GM23338 (cell line): ENCODE results near the gene KATNAL2. TPM values are rescaled to one million over a fixed set of nuclear protein-coding genes. Genes with fewer than 3 reads are reported as not detected.

Source experiments
- ATAC-seq: fragments of 200-7000 bp; cut with Tn5 transposase; 3 replicates; pipeline ENCODE4 v1.9.1; 2020
- DNase-seq: peaks from one replicate; pipeline ENCODE4 v3.0.0-alpha.2; 2015; ENCODE audit warnings: low spot score
- H2AFZ ChIP-seq: fragments of 200-600 bp; sonication (generic); 2 replicates; pipeline ENCODE4 v1.8.0; 2016; ENCODE audit warnings: antibody characterized with exemption, mild to moderate bottlenecking, moderate library complexity
- H3F3A ChIP-seq: fragments of 200-600 bp; sonication (generic); replicated peaks from 2 replicates; pipeline ENCODE4 v1.8.0; 2017; ENCODE audit warnings: antibody characterized with exemption, mixed run types, low read depth
- H3K27ac ChIP-seq: fragments of 200-600 bp; sonication (generic); 2 replicates; pipeline ENCODE4 v1.6.1; 2016; ENCODE audit warnings: low read depth
- H3K27me3 ChIP-seq: fragments of 200-600 bp; sonication (generic); 2 replicates; pipeline ENCODE4 v1.8.0; 2016; ENCODE audit warnings: mild to moderate bottlenecking, mixed run types, moderate library complexity; ENCODE audit not compliant: insufficient read depth
- H3K36me3 ChIP-seq: fragments of 200-600 bp; sonication (generic); 2 replicates; pipeline ENCODE4 v1.8.0; 2016; ENCODE audit warnings: mild to moderate bottlenecking; ENCODE audit not compliant: insufficient read depth
- H3K4me1 ChIP-seq: fragments of 200-600 bp; sonication (generic); 2 replicates; pipeline ENCODE4 v1.8.0; 2016; ENCODE audit warnings: mild to moderate bottlenecking, moderate library complexity; ENCODE audit not compliant: insufficient read depth
- H3K4me2 ChIP-seq: fragments of 200-600 bp; sonication (generic); 2 replicates; pipeline ENCODE4 v1.7.1; 2017; ENCODE audit warnings: mixed run types
- H3K4me3 ChIP-seq: fragments of 200-600 bp; sonication (generic); 2 replicates; pipeline ENCODE4 v1.6.1; 2016; ENCODE audit warnings: mixed run types
- H3K79me2 ChIP-seq: fragments of 200-600 bp; sonication (generic); replicated peaks from 2 replicates; pipeline ENCODE4 v1.8.0; 2017; ENCODE audit warnings: mild to moderate bottlenecking; ENCODE audit not compliant: insufficient read depth
- H3K9me2 ChIP-seq: fragments of 200-600 bp; sonication (generic); 2 replicates; pipeline ENCODE4 v1.8.0; 2017; ENCODE audit not compliant: insufficient read depth
- H4K20me1 ChIP-seq: fragments of 200-600 bp; sonication (generic); replicated peaks from 2 replicates; pipeline ENCODE4 v1.8.0; 2017; ENCODE audit warnings: mild to moderate bottlenecking; ENCODE audit not compliant: insufficient read depth
- H3K27ac Mint-ChIP-seq: 2 replicates; pipeline ENCODE4 v1.8.0; 2020; ENCODE audit warnings: inconsistent platforms, mild to moderate bottlenecking, moderate library complexity, mixed read lengths
- H3K27me3 Mint-ChIP-seq: 3 replicates; pipeline ENCODE4 v1.8.0; 2022; ENCODE audit warnings: low read depth, mild to moderate bottlenecking, moderate library complexity, mixed read lengths, inconsistent platforms; ENCODE audit not compliant: insufficient read depth, poor library complexity
- H3K36me3 Mint-ChIP-seq: 3 replicates; pipeline ENCODE4 v1.8.0; 2021; ENCODE audit warnings: low read depth, mild to moderate bottlenecking, inconsistent platforms, moderate library complexity, mixed read lengths
- H3K4me1 Mint-ChIP-seq: 3 replicates; pipeline ENCODE4 v1.8.0; 2020; ENCODE audit warnings: mild to moderate bottlenecking, inconsistent platforms, mixed read lengths
- H3K4me3 Mint-ChIP-seq: 3 replicates; pipeline ENCODE4 v1.8.0; 2021; ENCODE audit warnings: moderate library complexity, mild to moderate bottlenecking, inconsistent platforms, mixed read lengths
- H3K9me3 Mint-ChIP-seq: 3 replicates; pipeline ENCODE4 v1.8.0; 2020; ENCODE audit warnings: moderate library complexity, mild to moderate bottlenecking, inconsistent platforms, mixed read lengths
- CREB1 ChIP-seq: fragments of 250-450 bp; sonication (Bioruptor Pico); IDR thresholded peaks from 2 replicates; pipeline ENCODE4 v1.5.0; 2020; ENCODE audit warnings: low read depth, mild to moderate bottlenecking, moderate library complexity
- CTCF ChIP-seq, 2 experiments: fragments of 200-600 bp in 1 of 2; sonication (generic) in 1 of 2; conservative IDR thresholded peaks; 2 replicates each; pipeline versions ENCODE4 v1.5.1 to v1.6.1; 2016 to 2017; ENCODE audit warnings: antibody characterized with exemption in 2 of 2, low read depth in 2 of 2, mild to moderate bottlenecking in 2 of 2, moderate library complexity in 1 of 2
- ETS1 ChIP-seq: IDR thresholded peaks from 2 replicates; pipeline ENCODE4 v1.6.1; 2016; ENCODE audit warnings: antibody characterized with exemption
- EZH2 ChIP-seq: fragments of 200-600 bp; sonication (generic); IDR thresholded peaks from one replicate; pipeline ENCODE4 v1.8.0; 2017; ENCODE audit warnings: antibody characterized with exemption, mild to moderate bottlenecking, low read depth; ENCODE audit not compliant: unreplicated experiment
- EZH2phosphoT487 ChIP-seq: fragments of 200-600 bp; sonication (generic); IDR thresholded peaks from one replicate; pipeline ENCODE4 v1.8.1; 2018; ENCODE audit warnings: antibody characterized with exemption; ENCODE audit not compliant: unreplicated experiment
- JUNB ChIP-seq: IDR thresholded peaks from one replicate; pipeline ENCODE4 v1.6.1; 2016; ENCODE audit warnings: antibody characterized with exemption; ENCODE audit not compliant: unreplicated experiment
- NANOG ChIP-seq: IDR thresholded peaks from 2 replicates; pipeline ENCODE4 v1.6.1; 2016; ENCODE audit warnings: antibody characterized with exemption, borderline replicate concordance
- POLR2AphosphoS5 ChIP-seq: IDR thresholded peaks from 2 replicates; pipeline ENCODE4 v1.6.1; 2016; ENCODE audit warnings: antibody characterized with exemption, low read depth
- REST ChIP-seq: IDR thresholded peaks from one replicate; pipeline ENCODE4 v1.6.1; 2018; ENCODE audit warnings: antibody characterized with exemption; ENCODE audit not compliant: unreplicated experiment
- STAT1 ChIP-seq: IDR thresholded peaks from one replicate; pipeline ENCODE4 v1.6.1; 2016; ENCODE audit warnings: antibody characterized with exemption; ENCODE audit not compliant: unreplicated experiment
- ZNF114 ChIP-seq: fragments of 250-450 bp; sonication (Bioruptor Pico); IDR thresholded peaks from 2 replicates; pipeline ENCODE4 v1.5.0; 2020; ENCODE audit warnings: mild to moderate bottlenecking, moderate library complexity
- ZNF331 ChIP-seq: fragments of 250-450 bp; sonication (Bioruptor Pico); IDR thresholded peaks from 2 replicates; pipeline ENCODE4 v1.5.0; 2020; ENCODE audit warnings: low read depth, mild to moderate bottlenecking, moderate library complexity
- ZNF462 ChIP-seq: fragments of 250-450 bp; sonication (Bioruptor Pico); IDR thresholded peaks from 2 replicates; pipeline ENCODE4 v1.5.0; 2020; ENCODE audit warnings: mild to moderate bottlenecking, moderate library complexity
- polyA plus RNA-seq: library from polyadenylated mRNA; unstranded; fragments of >200 nt; fragmentation: Nextera tagmentation; extraction: Ambion mirVana; gene quantifications from 2 replicates; pipeline ENCODE4 v1.2.1, GENCODE V29; 2016
- total RNA-seq: library from RNA; depleted of rRNA; stranded (reverse); fragments of >200 nt; shearing (Covaris generic); gene quantifications from 2 replicates; pipeline ENCODE4 v1.2.3, GENCODE V29; 2014

Gene KATNAL2
- total and polyA plus RNA-seq, 2 experiments from 2014 or later: 11.8 TPM

- Mint-ChIP-seq H3K4me3 (no peak overlapping the region), H3K4me1 (no peaks in the 10 kb centered on the region), H3K27ac (no peak overlapping the region), H3K36me3 (peaks cover 90% of the 10 kb centered on the region), H3K27me3 (peaks cover 9% of the 10 kb centered on the region), H3K9me3 (peaks cover 62% of the 10 kb centered on the region)
- no peak overlapping the region for H3K4me3 ChIP-seq
- peaks cover 7% of the 10 kb centered on the region for H4K20me1 ChIP-seq
- H3K4me1 ChIP-seq: peaks cover 8% of the 10 kb centered on the region; the same call in 1 of the 2 replicates
- no peaks in the 10 kb centered on the region for H3K27me3 ChIP-seq
- H3K27ac ChIP-seq: no peak overlapping the region
- no peak for TF ChIP-seq ZNF331 (CRISPR knock-in tag)
- TF ChIP-seq ZNF462 (CRISPR knock-in tag): no peak
- TF ChIP-seq NANOG: no peak
- no peak for TF ChIP-seq REST
- TF ChIP-seq POLR2AphosphoS5: no peak
- TF ChIP-seq CREB1 (CRISPR knock-in tag): no peak
- no peak for TF ChIP-seq STAT1
- TF ChIP-seq EZH2phosphoT487: no peak
- no peak for TF ChIP-seq JUNB
- TF ChIP-seq CTCF (conservative IDR thresholded peaks at IDR 0.05; ENCODE audit: low read depth in 2 of 2): no peak
- no peak for TF ChIP-seq ETS1
- TF ChIP-seq EZH2: no peak
- no peak for TF ChIP-seq ZNF114 (CRISPR knock-in tag)
- no peaks in the 10 kb centered on the region for H3F3A ChIP-seq
- peaks cover 39% of the 10 kb centered on the region for H3K36me3 ChIP-seq
- ATAC-seq: no peak
- no peak overlapping the region for H2AFZ ChIP-seq
- DNase-seq: no peak
- H3K9me2 ChIP-seq: no peaks in the 10 kb centered on the region; the same call in 1 of the 2 replicates
- H3K79me2 ChIP-seq: peaks cover 98% of the 10 kb centered on the region
- no peak overlapping the region for H3K4me2 ChIP-seq
Measured at GRCh38 chr18:46877329-46877987, 39.9 kb upstream of the KATNAL2 start.
